ENCODE measurements around the gene EPO. TPM values are rescaled to one million over a fixed set of nuclear protein-coding genes. Genes with fewer than 3 reads are reported as not detected.
"Not testable (repeated sequence)": the region's sequence is repeated elsewhere in the genome, so short reads cannot be mapped to it uniquely, and the experiment has no call there.

Gene EPO
- total RNA-seq, 1 experiment from 2014 or later = not detected

DNA sequence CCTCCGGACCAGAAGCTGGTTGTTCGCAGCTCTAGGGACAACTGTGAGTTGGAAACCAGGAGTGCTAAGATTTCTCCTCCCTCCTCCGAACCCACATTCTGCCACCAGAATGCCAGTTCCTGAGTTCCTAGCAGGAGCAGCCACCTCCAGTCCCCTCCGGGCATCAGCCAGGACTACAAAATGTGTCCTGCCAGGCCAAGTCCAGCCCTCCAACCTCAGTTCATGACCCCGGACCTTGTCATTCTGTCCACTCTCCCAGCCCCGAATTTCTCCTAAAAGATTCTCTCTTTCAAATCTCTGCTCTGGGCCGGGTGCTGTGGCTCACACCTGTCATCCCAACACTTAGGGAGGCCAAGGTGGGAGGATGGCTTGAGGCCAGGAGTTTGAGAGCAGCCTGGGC, 15.5 kb downstream of the EPO start:
- no peak for DNase-seq (ENCODE audit: low spot score)

GRCh38 chr7:100736671-100737070, 16.4 kb downstream of the EPO start:
- no peak for DNase-seq (ENCODE audit: low spot score)

DNA sequence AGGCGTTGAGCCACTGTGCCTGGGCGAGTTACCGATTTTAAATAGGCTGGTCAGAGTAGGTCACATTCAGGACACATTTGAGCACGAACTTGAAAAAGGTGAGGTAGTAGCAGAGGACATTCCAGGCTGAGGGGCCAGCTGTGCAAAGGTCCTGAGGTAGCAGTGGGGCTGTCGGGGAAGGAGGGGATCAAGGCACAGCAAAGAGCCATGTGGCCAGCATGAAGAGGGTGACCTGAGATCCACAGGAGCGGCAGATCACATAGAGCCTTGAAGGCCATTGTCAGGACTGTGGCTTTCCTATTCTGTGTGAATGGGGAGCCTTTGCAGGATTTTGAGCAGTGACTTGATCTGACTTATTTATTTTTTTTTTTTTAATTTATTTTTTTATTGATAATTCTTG, 19.7 kb downstream of the EPO start:
- DNase-seq (ENCODE audit: low spot score) = no peak

DNA sequence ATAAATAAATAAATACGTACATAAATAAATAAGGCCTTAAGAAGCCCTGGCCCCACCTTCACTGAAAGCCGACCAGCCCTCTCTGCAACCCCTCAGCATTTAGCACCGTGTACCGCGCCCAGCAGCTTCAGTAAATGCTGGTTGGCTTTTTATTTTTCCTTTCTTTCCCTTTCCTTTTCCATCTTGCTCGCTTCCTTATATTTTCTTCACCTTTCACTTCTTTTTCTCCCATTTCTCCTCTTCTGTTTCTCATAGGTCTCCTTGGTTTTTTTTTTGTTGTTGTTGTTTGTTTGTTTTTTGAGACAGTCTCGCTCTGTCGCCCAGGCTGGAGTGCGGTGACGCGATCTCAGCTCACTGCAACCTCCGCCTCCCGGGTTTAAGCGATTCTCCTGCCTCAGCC, 24.3 kb downstream of the EPO start:
- DNase-seq (ENCODE audit: low spot score) = no peak

- DNase-seq (ENCODE audit: low spot score) = no peak
Measured at GRCh38 chr7:100745184-100745583, 24.9 kb downstream of the EPO start.

GRCh38 chr7:100752994-100753393, 32.7 kb downstream of the EPO start:
- no peak for DNase-seq (ENCODE audit: low spot score)

DNA sequence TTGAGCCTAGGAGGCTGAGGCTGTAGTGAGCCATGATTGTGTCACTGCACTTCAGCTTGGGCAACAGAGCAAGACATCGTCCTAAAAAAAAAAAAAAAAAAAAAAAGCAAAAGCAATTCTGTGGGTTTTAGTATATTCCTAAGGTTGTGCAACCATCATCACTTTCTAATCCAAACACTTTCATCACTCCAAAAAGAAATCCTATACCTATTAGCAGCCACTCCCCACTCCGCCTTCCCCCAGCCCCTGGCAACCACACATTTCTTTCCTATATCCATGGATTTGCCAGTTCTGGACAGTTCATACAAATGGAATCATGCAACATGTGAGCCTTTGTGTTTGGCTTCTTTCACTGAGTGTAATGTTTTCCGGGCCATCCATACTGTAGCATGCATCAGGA, 33.5 kb downstream of the EPO start:
- DNase-seq (ENCODE audit: low spot score) = no peak

DNA sequence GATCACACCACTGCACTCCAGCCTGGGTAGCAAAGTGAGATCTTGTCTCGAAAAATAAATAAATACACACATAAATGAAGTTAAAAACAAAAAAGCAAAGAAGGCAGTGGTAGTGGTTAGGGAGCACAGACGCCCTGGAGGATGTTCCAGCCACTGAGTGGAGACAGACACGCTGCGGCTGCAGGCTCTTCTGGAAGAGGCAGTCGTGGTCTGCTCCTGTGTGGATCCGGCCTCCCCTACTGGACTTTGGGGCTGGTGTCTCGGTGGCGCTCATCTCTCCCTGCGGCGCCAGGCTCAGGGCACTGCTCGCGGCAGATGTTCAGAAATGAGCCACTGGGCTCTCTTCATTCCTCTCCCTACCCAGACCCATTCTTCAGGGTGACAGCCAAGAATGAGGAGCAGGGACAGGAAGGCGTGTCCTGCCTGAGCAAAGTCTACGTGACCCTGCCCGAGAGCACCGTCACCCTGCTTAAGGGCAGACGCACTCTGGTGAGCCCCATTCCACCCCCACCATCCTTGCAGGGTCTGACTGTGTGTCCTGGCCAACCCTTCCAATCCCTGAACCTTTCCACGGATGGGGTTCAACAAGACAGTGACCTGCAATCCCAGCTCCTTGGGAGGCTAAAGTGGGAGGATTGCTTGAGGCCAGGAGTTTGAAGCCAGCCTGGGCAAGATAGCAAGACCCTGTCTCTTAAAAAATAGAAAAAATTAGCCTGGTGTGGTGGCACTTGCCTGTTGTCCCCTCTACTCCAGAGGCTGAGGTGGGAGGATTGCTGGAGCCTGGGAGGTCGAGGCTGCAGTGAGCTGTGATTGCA, 39.3 kb downstream of the EPO start:
- no peak for DNase-seq (ENCODE audit: low spot score)

- not testable (repeated sequence) for DNase-seq (ENCODE audit: low spot score)
Measured at GRCh38 chr7:100762841-100763240, 42.6 kb downstream of the EPO start.

GRCh38 chr7:100763556-100764140, 43.4 kb downstream of the EPO start:
- DNase-seq (ENCODE audit: low spot score) = no peak

DNA sequence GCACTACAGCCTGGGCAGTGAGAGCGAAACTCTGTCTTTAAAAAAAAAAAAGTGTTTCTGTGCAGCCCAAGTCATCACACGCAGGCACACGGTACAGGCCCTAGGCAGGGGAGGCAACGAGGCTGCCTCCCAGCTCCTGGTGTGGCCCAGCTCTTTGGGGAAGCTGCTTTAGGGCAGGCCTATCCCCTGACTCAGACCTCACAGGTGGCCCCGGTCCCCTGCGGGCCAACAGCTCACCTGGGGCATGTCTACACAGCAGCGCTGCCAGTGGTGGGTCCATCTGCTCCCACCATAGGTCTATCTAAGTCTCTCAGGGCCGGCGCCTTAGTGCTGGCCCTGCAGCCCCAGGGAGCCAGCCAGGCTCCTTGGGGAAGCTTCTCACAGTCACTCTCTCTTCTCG, 44.6 kb downstream of the EPO start:
- DNase-seq (ENCODE audit: low spot score) = no peak

DNA sequence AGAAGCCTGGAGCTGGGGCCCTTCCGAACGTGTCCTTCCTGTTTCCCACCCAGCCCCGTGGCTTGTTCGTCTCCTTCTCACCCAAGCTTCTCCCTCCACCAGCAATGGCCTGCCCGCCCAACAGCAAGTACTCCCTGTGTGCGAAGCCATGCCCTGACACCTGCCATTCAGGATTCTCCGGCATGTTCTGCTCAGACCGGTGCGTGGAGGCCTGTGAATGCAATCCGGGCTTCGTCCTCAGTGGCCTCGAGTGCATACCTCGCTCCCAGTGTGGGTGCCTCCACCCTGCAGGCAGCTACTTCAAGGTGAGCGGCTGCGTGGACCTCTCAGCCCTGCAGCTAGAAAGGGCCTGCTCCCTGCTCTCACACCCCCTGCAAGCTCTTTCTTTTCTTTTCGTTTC, 45.0 kb downstream of the EPO start:
- no peak for DNase-seq (ENCODE audit: low spot score)

DNA sequence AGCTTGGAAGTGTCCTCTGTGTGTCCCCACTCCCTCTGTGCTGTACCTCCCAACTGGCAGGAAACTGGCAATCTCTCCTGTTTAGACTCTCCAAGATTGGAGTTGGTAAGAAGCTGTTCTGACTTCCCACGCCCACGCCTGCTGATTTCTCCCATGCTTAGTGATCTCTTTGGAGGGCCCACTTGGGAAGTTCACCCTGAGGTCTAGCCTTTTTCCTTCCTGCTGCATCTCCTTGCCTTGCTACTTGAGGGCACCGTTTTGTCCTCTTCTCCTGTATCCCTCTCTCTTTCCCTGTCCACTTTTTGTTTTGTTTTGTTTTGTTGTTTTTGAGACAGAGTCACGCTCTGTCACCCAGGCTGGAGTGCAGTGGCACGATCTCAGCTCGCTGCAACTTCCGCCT, 48.5 kb downstream of the EPO start:
- DNase-seq (ENCODE audit: low spot score) = no peak

Other genes with a start within 250 kb of the EPO start
- gene TSC22D4, start 241.3 kb upstream of the EPO start, total RNA-seq (2014; rRNA removed; shearing (Covaris generic)) = 102 and 123 TPM in 2 replicates
- 0.03 and 0.21 TPM in 2 replicates for gene NYAP1, start 236.5 kb upstream of the EPO start, total RNA-seq (2014; rRNA removed; shearing (Covaris generic))
- gene AGFG2, start 181.3 kb upstream of the EPO start, total RNA-seq (2014; rRNA removed; shearing (Covaris generic)) = 29.8 and 30.4 TPM in 2 replicates
- 0.63 and 1.5 TPM in 2 replicates for gene SAP25, start 146.6 kb upstream of the EPO start, total RNA-seq (2014; rRNA removed; shearing (Covaris generic))
- 58.1 and 72.9 TPM in 2 replicates for gene LRCH4, start 134.3 kb upstream of the EPO start, total RNA-seq (2014; rRNA removed; shearing (Covaris generic))
- 0.29 and 0.36 TPM in 2 replicates for gene FBXO24, start 134.1 kb upstream of the EPO start, total RNA-seq (2014; rRNA removed; shearing (Covaris generic))
- gene PCOLCE, start 118.1 kb upstream of the EPO start, total RNA-seq (2014; rRNA removed; shearing (Covaris generic)) = 4.7 and 5.2 TPM in 2 replicates
- gene MOSPD3, start 107.9 kb upstream of the EPO start, total RNA-seq (2014; rRNA removed; shearing (Covaris generic)) = 16.4 and 18.4 TPM in 2 replicates
- gene TFR2, start 78.9 kb upstream of the EPO start, total RNA-seq (2014; rRNA removed; shearing (Covaris generic)) = 1.2 and 1.7 TPM in 2 replicates
- 0.13 TPM in 1 of 2 replicates, not detected in the other for gene ACTL6B, start 64.0 kb upstream of the EPO start, total RNA-seq (2014; rRNA removed; shearing (Covaris generic))
- 272 and 317 TPM in 2 replicates for gene GNB2, start 46.7 kb upstream of the EPO start, total RNA-seq (2014; rRNA removed; shearing (Covaris generic))
- gene GIGYF1, start 26.2 kb upstream of the EPO start, total RNA-seq (2014; rRNA removed; shearing (Covaris generic)) = 44.6 and 46.9 TPM in 2 replicates
- gene POP7, start 14.3 kb upstream of the EPO start, total RNA-seq (2014; rRNA removed; shearing (Covaris generic)) = 222 and 231 TPM in 2 replicates
- not detected in 2 replicates for gene ZAN, start 13.1 kb downstream of the EPO start, total RNA-seq (2014; rRNA removed; shearing (Covaris generic))
- gene EPHB4, start 107.1 kb downstream of the EPO start, total RNA-seq (2014; rRNA removed; shearing (Covaris generic)) = 230 and 236 TPM in 2 replicates
- 68.7 and 85.6 TPM in 2 replicates for gene SLC12A9, start 132.2 kb downstream of the EPO start, total RNA-seq (2014; rRNA removed; shearing (Covaris generic))
- gene TRIP6, start 146.9 kb downstream of the EPO start, total RNA-seq (2014; rRNA removed; shearing (Covaris generic)) = 20.0 and 23.5 TPM in 2 replicates
- 211 and 222 TPM in 2 replicates for gene SRRT, start 154.6 kb downstream of the EPO start, total RNA-seq (2014; rRNA removed; shearing (Covaris generic))
- gene UFSP1, start 169.2 kb downstream of the EPO start, total RNA-seq (2014; rRNA removed; shearing (Covaris generic)) = 30.4 and 31.0 TPM in 2 replicates
- gene ACHE, start 175.4 kb downstream of the EPO start, total RNA-seq (2014; rRNA removed; shearing (Covaris generic)) = 0.13 and 1.1 TPM in 2 replicates
- 6.9 and 7.3 TPM in 2 replicates for gene MUC3A, start 229.1 kb downstream of the EPO start, total RNA-seq (2014; rRNA removed; shearing (Covaris generic))
- gene MUC12, start 249.1 kb downstream of the EPO start, total RNA-seq (2014; rRNA removed; shearing (Covaris generic)) = 19.2 and 29.8 TPM in 2 replicates